Skin epidermis (tissue), 12 donors: ENCODE measurements around the gene LINC01488.

Experiments used
- H3K27ac ChIP-seq, 21 experiments: fragments of 200-600 bp; sonication (generic) in 11 of 21; one replicate each; pipeline ENCODE4 v1.5.0; 2020; ENCODE audit warnings: mild to moderate bottlenecking in 3 of 21, inconsistent platforms in 2 of 21, moderate library complexity in 2 of 21
- H3K4me3 ChIP-seq, 7 experiments: fragments of 200-600 bp; sonication (generic) in 2 of 7; one replicate each; pipeline ENCODE4 v1.5.0; 2020; ENCODE audit warnings: inconsistent platforms in 2 of 7, mild to moderate bottlenecking in 2 of 7, moderate library complexity in 1 of 7

LINC01488 gene

GRCh38 chr11:69462106-69462951 is 19.1 kb upstream of the LINC01488 start:
- no peak overlapping the region for H3K4me3 ChIP-seq

GRCh38 chr11:69463181-69463994 is 18.1 kb upstream of the LINC01488 start:
- Histone ChIP-seq H3K27ac (peak overlapping the region in 15 of 21 experiments; percentile 6 to 80 (median 55)), H3K4me3 (no peak overlapping the region)

More at GRCh38 chr11:69462106-69462951, 19.1 kb upstream of the LINC01488 start:
- peak overlapping the region in 9 of 21 experiments; percentile 13 to 80 (median 48) for H3K27ac ChIP-seq

GRCh38 chr11:69463995-69464960 is 17.2 kb upstream of the LINC01488 start:
- Histone ChIP-seq H3K27ac (peak overlapping the region in 11 of 21 experiments; percentile 2 to 80 (median 55)), H3K4me3 (no peak overlapping the region)

- no peak overlapping the region for H3K4me3 ChIP-seq
- peak overlapping the region in 4 of 21 experiments; percentile 2 to 60 (median 25) for H3K27ac ChIP-seq
Observed at GRCh38 chr11:69465236-69466000, 16.0 kb upstream of the LINC01488 start.

GRCh38 chr11:69466039-69466438 is 15.4 kb upstream of the LINC01488 start:
- peak overlapping the region in 5 of 21 experiments; percentile 2 to 60 (median 35) for H3K27ac ChIP-seq
- no peak overlapping the region for H3K4me3 ChIP-seq

GRCh38 chr11:69467196-69467595 is 14.3 kb upstream of the LINC01488 start:
- Histone ChIP-seq H3K4me3 (no peak overlapping the region), H3K27ac (no peak overlapping the region)

- Histone ChIP-seq H3K4me3 (no peak overlapping the region), H3K27ac (no peak overlapping the region)
Observed at GRCh38 chr11:69467646-69468045, 13.8 kb upstream of the LINC01488 start.

GRCh38 chr11:69468221-69468620 is 13.2 kb upstream of the LINC01488 start:
- no peak overlapping the region for H3K27ac ChIP-seq
- H3K4me3 ChIP-seq = no peak overlapping the region

- Histone ChIP-seq H3K27ac (no peak overlapping the region), H3K4me3 (no peak overlapping the region)
Observed at GRCh38 chr11:69468911-69469885, 12.3 kb upstream of the LINC01488 start.

- Histone ChIP-seq H3K4me3 (no peak overlapping the region), H3K27ac (no peak overlapping the region)
Observed at GRCh38 chr11:69470301-69470700, 11.2 kb upstream of the LINC01488 start.

GRCh38 chr11:69470793-69471728 is 10.4 kb upstream of the LINC01488 start:
- Histone ChIP-seq H3K27ac (no peak overlapping the region), H3K4me3 (no peak overlapping the region)

- no peak overlapping the region for H3K27ac ChIP-seq
Observed at GRCh38 chr11:69471729-69472540, 9.5 kb upstream of the LINC01488 start.

GRCh38 chr11:69472541-69473275 is 8.8 kb upstream of the LINC01488 start:
- no peak overlapping the region for H3K27ac ChIP-seq
- H3K4me3 ChIP-seq = no peak overlapping the region

More at GRCh38 chr11:69471729-69472540, 9.5 kb upstream of the LINC01488 start:
- H3K4me3 ChIP-seq = no peak overlapping the region

GRCh38 chr11:69473276-69473845 is 8.1 kb upstream of the LINC01488 start:
- Histone ChIP-seq H3K27ac (no peak overlapping the region), H3K4me3 (no peak overlapping the region)

- H3K4me3 ChIP-seq = no peak overlapping the region
- no peak overlapping the region for H3K27ac ChIP-seq
Observed at GRCh38 chr11:69474736-69475135, 6.7 kb upstream of the LINC01488 start.
